ENCODE measurements around the gene DEGS2. TPM values are rescaled to one million over a fixed set of nuclear protein-coding genes. Genes with fewer than 3 reads are reported as not detected.

Gene DEGS2
- total RNA-seq, 1 donor from 2014 or later = 149 TPM

- no peak for DNase-seq (ENCODE audit: low spot score)
These were observed 26.4 kb downstream of the DEGS2 start for GRCh38 chr14:100132903-100133510.

- no peak for DNase-seq (ENCODE audit: low spot score)
These were observed 27.1 kb downstream of the DEGS2 start for GRCh38 chr14:100132161-100132902.

- peak; percentile 76 for DNase-seq (ENCODE audit: low spot score)
These were observed 28.3 kb downstream of the DEGS2 start for GRCh38 chr14:100131181-100131580.

- no peak for DNase-seq (ENCODE audit: low spot score)
These were observed 28.9 kb downstream of the DEGS2 start for GRCh38 chr14:100130521-100130920.

GRCh38 chr14:100129161-100129589 lies 30.3 kb downstream of the DEGS2 start:
- DNase-seq (ENCODE audit: low spot score) = no peak

GRCh38 chr14:100128688-100129087 lies 30.8 kb downstream of the DEGS2 start:
- DNase-seq (ENCODE audit: low spot score) = no peak

- DNase-seq (ENCODE audit: low spot score) = no peak
These were observed 31.5 kb downstream of the DEGS2 start for GRCh38 chr14:100127853-100128455.

GRCh38 chr14:100126401-100126800 lies 33.0 kb downstream of the DEGS2 start:
- no peak for DNase-seq (ENCODE audit: low spot score)

GRCh38 chr14:100124551-100125088 lies 34.8 kb downstream of the DEGS2 start:
- DNase-seq (ENCODE audit: low spot score) = no peak

GRCh38 chr14:100123618-100124017 lies 35.8 kb downstream of the DEGS2 start:
- no peak for DNase-seq (ENCODE audit: low spot score)

- DNase-seq (ENCODE audit: low spot score) = no peak
These were observed 36.8 kb downstream of the DEGS2 start for GRCh38 chr14:100122481-100123223.

GRCh38 chr14:100121643-100122480 lies 37.6 kb downstream of the DEGS2 start:
- DNase-seq (ENCODE audit: low spot score) = no peak

GRCh38 chr14:100120522-100121269 lies 38.7 kb downstream of the DEGS2 start:
- DNase-seq (ENCODE audit: low spot score) = no peak

- no peak for DNase-seq (ENCODE audit: low spot score)
These were observed 40.2 kb downstream of the DEGS2 start for GRCh38 chr14:100119251-100119650.

- no peak for DNase-seq (ENCODE audit: low spot score)
These were observed 40.9 kb downstream of the DEGS2 start for GRCh38 chr14:100118396-100119011.

- DNase-seq (ENCODE audit: low spot score) = no peak
These were observed 41.6 kb downstream of the DEGS2 start for GRCh38 chr14:100117633-100118395.

- DNase-seq (ENCODE audit: low spot score) = no peak
These were observed 42.4 kb downstream of the DEGS2 start for GRCh38 chr14:100117026-100117425.

GRCh38 chr14:100116134-100116533 lies 43.3 kb downstream of the DEGS2 start:
- no peak for DNase-seq (ENCODE audit: low spot score)

GRCh38 chr14:100115726-100116125 lies 43.7 kb downstream of the DEGS2 start:
- DNase-seq (ENCODE audit: low spot score) = no peak

All from mucosa of gallbladder (tissue), 1 donor.